EL (cell line): ENCODE measurements around the gene IDE.
A peak's percentile ranks its signal among the peaks of the same experiment; 100 is the strongest.
"Not testable (repeated sequence)": the region's sequence is repeated elsewhere in the genome, so short reads cannot be mapped to it uniquely, and the experiment has no call there.

ENCODE experiments used
- DNase-seq: peaks from one replicate; pipeline ENCODE4 v3.0.0-alpha.2; 2016

The IDE gene

DNA sequence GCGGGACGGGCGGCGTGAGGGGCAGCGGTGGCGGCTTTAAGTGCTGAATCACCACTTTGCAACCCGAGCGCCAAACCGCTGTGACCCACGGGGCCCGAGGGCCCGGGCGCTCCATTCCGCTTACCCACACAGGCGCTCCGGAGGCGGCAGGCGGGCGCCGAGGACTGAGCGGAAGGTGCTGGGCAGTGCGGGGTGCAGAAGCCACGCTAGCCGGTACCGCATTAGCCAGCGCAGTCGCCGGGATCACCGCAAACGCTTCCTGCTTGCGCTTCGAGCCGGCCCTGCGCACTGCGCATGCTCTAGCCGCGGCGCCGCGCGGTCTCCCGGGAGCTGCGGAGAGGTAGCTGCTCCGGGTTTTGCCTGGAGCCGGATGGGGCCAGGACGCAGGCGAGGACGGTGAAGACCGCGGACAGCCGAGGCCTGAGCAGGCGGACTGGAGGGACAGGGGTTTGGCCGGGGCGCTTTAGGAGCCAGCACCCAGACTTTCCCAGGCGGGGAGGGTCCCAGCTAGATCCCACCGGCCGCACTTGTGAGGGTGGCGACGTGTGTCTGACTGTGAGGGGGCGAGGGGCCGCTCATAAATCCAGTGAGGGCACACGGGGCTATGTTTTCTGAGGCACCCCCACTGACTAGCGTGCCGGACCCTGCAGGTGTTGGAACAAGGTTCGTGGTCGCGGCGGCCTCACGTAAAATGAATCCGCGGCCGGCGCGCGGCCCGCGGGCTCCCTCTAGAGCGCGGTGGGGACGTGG lies at the start of gene IDE:
Gene IDE, minus strand, starts transcription at position 296 of the 750 bp plus-strand sequence. Its CDS starts 74 bp downstream, at position 222.
- peak; percentile 91 for DNase-seq

DNA sequence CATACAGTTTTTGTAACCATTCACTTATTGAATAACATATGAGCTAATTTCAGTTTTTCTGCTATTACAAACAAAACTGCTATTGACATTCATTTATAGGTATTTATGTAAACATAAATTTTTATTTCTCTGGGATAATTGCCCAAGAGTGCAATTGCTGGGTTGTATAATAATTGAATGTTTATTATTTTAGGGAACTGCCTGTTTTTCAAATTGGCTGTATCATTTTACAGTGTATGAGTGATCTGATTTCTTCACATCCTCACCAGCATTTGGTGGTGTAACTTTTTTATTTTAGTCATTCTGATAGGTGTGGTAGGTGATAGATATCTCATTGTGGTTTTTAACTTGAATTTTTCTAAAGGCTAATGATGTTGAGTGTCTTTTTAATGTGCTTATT lies 45.5 kb upstream of the IDE start:
- DNase-seq, result no peak

DNA sequence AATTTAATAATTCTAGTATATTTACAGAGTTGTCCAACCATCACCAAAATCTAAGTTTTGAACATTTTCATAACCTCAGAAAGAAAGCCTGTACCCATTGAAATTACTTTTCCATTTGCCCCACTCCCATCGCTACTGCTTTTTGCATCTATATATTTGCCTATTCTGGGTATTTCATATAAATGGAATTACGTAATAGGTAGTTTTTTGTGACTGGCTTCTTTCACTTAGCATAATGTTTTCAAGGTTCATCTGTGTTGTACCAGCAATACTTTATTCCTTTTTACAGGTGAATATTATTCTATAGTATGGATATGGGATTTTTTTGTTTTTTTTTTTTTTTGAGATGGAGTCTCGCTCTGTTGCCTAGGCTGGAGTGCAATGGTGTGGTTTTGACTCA lies 41.6 kb upstream of the IDE start:
- DNase-seq, result no peak

DNA sequence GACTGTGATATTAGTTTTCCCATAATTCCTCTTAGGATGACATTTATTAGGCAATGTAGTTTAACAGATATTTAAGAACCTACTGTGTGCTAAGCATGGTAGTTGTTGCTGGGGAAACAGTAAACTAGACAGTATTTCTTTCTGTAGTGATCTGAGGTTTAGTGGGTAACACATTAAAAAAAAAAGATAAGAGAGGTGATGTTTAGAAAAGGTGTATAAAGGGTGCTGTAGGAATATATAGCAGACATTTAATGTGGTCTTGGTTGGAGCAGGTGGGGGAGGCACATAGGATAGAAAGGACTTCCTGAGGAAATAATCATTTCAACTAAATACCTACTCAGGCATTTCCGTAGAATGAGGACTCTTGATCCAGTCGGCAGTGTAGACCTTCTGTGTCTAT lies 30.9 kb upstream of the IDE start:
- no peak for DNase-seq

DNA sequence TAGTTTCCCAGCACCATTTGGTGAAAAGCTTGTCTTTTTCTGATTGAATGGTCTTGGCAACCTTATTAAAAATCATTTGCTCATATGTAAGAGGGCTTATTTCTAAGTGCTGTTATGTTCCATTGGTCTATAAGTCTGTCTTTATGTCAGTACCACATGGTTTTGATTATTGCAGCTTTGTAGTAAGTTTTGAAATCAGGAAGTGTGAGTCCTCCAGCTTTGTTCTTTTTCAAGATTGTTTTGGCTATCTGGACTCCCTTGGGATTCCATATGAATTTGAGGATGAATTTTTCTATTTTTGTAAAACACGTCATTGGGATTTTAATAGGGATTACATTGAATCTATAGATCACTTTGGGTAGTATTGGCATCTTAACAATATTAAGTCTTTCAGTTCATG lies 24.4 kb upstream of the IDE start:
- DNase-seq, result no peak

DNA sequence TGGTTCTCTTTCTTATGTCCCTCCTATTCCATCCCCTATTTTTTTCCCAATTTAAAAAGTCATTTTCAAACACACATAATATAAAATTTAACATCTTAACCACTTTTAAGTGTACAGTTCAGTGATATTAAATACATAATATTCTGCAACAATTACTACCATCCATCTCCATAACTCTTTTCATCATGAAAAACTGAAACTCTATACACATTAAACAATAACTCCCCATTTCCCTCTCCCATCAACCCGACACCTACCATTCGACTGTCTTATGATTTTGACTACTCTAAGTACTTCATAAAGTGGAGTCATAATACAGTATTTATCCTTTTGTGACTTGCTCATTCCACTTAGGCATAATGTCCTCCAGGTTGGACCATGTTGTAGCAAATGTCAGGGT lies 21.6 kb upstream of the IDE start:
- DNase-seq, result no peak

DNA sequence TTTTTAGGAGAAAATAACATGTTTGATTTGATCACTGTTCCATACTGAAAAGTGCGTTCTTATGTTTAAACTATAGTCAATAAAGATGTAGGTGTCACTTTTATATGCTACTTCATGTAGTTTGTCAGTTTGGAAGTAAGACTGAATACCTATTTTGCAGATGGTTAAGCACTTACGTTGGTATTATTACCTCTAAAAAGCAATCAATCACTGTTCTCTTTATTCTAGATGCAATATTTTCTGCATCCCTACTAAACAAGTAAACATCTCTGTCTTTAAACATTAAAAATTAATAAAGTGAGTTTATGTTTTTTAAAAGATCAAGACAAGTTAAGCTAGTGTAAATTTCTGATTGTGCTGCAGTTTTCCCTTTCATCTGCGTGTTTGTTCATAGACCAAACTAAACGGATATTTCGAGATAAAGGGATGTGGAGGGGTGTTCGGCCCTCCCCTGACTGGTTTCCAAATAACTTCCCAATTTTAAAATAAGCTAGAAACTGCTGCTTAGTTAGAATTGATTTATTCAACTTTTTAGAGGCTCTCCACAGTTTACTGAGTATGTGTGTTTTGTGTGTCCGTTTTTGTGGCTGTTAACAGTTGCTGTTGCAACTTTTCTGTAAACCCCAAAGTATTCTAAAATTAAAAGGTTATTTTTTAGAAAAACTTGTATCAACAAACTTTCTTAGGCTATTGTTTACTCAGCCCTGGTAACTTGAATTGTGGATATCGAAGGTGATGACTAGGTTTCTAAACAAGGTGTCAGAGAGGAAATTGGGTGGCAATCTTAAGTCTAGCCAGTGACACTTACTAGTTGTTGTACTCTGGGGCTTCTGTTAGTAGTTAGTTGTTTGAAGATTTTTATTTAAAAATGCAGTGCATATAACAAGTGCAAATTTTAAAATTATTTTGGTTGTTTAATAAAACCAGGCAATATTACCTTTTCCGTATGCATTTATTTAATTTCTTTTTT lies 20.0 kb upstream of the IDE start:
- no peak for DNase-seq

DNA sequence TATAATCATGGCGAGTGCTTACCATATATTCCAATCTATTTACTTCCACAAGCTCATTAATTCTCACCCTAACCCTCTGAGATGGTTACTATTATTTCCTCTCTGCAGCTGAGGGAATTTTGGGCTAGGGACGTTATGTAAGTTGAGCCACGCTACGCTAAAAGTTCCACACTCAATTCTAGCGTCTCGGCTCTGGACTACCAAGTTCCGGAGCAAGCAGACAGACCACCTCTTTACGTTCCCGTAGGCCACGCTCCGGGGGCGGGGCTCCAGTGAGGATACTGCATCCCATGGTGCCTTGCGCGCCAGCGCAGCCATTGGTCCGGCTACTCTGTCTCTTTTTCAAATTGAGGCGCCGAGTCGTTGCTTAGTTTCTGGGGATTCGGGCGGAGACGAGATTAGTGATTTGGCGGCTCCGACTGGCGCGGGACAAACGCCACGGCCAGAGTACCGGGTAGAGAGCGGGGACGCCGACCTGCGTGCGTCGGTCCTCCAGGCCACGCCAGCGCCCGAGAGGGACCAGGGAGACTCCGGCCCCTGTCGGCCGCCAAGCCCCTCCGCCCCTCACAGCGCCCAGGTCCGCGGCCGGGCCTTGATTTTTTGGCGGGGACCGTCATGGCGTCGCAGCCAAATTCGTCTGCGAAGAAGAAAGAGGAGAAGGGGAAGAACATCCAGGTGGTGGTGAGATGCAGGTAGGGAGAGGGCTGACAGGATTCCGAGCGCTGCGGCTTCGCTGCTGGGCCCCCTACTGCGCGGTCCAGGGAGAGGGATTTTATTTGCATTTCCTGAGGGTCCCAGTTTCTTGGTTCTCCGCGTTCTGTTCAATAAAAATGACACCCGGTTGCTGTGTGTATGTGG lies 19.1 kb upstream of the IDE start, which contains the start of gene KIF11:
Gene KIF11, plus strand, starts transcription at position 370 of the 858 bp plus-strand sequence. Its CDS starts 246 bp downstream, at position 616.
- DNase-seq, result peak; percentile 98

DNA sequence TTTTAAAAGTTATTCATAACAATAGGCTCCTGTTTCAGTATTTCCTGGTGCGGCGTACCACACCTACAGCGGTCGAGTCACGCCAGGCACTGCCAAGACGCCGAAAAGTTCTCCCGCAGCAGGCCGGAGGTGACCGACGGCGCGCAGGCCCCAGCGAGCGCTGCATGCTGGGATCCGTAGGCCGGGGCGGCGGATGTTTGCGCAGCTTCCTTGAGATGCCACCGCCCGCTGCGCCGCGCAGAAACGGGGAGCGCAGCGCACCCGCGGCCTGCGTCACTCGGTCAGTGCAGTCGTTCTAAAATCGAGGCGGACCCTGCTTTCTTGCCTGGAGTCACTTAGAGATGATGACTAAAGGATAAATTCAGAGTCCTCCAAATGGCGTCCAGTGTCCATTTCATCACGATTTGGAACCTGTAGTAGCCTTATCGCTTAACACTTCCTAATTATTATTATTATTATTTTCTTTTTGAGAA lies 17.7 kb upstream of the IDE start:
- peak; percentile 91 for DNase-seq

DNA sequence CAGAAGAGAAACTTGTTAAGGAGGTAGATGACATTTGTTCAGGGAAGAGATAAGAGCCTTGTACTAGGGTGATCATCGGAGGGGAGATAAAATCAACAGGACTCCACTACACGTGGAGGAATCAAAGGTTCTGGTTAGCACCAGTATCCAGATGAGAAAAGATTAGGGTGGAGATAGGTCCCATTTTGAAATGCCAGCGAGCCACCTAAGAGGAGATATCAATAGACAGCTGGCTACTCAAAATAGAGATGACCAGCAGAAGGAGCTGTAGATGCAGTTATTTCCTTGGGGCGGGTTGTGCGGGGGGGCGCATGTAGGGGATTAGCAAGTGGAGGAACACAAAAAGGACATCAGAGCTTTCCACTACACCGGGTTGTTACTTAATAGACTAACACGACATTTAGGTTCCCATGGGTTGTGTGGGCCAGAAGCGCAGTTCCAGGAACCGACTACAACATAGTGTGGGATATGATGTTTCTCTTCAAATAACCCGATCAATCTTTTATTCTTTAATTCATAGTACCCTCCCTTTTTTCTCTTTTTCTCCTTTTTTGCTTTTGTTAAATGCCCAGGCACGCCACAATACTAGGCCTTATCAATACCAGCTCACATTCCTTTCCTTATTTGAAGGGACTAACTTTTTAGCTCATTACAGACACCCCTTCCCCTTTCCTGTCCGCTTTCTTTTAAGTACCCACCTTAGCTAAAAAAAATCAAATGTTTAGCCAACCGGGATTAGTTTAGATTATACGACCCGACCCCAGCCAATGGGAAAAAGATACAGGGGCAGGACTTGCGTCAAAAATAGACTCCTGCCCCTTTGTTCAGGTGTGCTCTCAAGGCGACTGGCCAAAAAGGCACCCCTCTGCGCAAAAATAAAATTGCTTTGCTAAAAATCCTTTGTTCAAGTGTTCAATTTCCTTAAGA lies 17.0 kb upstream of the IDE start:
- peak; percentile 66 for DNase-seq

DNA sequence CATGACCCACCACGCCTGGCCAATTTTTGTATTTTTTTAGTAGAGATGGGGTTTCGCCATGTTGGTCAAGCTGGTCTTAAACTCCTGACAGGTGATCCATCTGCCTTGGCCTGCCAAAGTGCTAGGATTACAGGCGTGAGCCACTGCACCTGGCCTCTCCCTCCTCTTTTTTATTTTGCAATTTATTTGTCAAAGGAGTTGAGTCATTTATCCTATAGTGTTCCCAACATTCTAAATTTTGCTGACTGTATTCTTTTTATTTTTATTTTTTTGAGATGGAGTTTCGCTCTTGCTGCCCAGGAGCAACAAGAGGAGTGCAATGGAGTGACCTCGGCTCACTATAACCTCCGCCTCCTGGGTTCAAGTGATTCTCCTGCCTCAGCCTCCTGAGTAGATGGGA lies 8.5 kb upstream of the IDE start:
- not testable (repeated sequence) for DNase-seq

DNA sequence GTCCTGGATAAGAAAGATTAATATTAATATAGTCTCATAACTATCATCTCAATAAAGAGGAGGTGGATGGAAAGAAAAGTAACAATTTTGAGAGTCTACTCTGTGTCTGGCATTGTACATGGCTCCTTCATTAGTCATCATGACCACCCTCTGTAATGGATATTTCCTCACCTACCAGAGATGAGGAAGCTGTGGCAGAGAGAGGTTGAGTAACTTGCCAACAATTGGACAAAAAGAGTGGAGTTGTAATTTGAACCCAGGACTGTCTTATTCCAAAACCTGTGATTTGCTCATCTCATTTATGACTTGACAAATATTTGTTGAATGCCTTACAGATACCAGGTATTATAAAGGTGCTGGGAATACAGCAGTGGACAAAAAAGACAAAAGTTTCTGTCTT lies 2.1 kb upstream of the IDE start:
- peak; percentile 68 for DNase-seq

DNA sequence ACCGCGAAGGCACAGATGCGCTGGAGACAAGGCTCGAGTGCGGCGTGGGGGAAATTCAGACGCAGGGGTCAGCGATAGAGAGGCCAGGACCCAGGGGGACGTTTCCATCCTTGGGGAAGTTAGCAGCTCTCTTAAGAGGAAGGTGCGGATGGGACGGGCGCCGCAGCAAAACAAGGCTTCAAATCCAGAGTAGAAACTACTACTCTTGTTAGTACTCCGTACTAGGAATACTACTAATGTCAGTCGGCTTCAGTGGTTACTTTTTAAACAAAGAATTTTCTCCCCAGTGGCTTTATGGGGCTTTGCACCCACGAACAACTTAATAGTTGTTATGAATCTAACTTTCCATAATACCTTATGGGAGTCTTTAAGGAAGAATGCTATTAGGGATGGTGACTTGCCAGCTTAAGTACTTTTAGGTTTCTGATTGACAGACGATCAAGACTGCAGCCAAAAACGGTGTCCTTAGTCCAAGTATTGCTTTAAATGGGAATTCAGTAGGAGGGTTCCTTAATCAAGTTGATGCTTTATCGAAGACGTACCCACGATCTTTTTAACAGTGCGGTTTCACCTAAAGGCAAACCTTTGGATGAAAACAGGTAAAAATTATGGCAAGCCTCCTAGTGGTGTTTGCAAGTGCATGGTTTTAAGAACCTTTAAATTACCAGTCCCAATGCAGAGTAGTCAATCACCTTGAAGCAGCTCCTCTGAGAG lies 812 bp upstream of the IDE start:
- DNase-seq, result no peak

DNA sequence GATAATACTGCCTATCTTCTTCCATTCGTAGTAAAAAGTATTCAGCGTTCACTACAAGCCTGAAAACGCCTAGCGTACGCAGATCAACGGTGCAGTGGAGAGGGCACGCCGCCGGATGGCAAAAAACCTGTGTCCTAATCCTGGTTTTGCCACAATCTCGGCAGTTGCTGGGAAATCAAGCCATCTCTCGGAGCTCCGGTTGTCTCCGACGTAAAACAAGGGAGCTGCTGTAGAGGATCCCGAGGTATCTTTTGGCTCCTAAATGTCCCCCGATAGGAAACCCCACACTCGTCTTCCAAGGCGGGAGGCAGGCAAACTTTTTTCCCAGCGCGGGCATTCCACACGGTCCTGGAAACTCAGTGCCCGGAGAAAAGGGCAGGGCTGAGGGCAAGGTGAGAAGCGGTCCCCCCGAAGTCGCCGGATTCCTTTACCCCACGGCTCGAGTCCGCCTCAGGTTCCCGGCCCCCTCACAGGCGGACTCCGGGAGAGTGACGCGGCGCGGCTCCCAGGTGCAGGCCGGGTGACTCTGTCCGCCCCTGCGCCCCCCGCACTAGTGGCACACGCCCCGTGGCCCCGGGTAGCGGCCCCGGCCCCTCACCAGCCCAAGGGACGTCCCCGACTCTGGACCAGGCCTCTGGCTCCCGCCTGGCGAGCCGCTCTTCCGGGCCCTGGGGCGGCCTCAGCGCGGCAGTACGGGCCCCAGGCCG lies 649 bp downstream of the IDE start:
- DNase-seq, result peak; percentile 57

DNA sequence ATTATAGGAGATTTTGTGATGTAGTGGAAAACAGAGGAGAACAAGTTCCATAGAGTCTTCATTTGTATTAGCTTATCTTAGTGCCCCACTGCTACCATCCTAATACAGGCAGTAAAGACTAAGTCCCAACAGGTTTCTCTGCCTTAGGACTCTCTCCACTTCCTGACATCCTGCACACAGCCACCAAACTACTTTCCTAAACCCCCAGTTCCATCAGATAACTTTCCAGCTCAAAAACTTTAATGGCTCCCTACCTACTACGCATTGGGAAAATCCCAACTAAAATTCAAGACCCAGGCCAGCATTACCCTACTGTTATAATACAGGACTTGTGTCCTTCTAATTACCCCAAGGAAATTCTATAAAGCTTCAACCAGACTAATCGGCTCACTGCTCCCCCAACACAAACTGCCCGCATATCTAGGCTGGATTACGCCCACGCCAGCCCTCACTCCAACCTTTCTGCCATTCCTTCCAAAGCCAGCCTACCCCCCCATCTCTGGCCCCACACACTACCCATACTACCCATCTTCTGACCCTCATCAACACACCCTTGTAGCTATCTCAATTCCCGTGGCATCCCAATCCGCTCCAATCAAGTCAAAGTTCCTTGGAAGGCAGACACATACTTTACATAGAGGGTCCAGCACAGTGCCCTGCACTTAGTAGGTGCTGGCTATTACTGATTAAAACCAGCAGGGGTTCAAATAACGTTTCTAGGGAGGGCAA lies 1.4 kb downstream of the IDE start:
- no peak for DNase-seq

DNA sequence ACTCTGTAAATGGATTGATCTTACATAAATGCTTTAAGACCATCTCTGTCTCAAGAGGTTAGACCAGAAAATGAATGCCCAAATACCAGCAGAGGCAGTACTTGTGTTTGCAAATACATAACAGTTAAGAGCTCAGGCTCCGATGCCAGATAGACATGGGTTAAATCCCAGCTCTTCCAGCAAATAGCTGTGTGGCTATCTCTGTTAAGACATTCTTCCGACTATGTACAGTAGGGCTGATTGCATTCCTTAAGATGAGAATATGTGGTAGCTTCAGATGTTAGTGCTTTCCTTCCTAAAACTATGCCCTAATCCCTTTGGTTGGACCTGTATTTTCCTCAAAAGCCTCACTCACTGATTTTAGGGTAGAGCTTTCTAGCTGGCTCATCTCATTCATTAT lies 2.2 kb downstream of the IDE start:
- DNase-seq, result peak; percentile 32

DNA sequence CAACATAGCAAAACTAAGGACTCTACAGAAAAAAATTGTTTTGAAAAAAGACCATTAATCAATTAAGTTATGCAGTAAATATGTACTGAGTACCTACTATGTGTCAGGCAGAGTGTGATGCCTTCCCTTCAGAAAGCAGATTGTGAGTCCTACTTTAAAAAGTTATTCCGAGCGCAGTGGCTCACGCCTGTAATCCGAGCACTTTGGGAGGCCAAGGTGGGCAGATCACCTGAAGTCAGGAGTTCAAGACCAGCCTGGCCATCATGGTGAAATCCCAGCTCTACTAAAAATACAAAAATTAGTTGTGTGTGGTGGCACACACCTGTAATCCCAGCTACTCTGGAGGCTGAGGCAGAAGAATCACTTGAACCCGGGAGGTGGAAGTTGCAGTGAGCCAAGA lies 4.2 kb downstream of the IDE start:
- not testable (repeated sequence) for DNase-seq

DNA sequence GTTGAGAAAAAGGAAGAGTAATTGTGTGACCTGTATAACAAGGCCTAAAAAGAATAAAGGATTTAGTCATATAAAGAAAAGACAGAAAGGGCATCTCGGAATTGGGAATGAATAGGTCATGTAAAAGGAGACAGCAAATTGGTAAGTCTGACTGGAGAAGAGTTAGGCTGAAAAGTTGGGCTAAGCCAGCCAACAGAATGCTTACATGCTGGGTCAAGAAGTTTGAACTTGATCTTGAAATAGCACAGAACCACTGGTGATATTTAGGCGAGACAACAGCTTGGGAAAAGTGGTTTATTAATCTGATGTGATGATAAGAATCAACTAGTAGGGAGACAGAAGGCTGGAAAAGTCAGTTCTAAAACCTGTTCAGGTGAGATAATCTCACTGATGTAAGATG lies 4.8 kb downstream of the IDE start:
- DNase-seq, result no peak

DNA sequence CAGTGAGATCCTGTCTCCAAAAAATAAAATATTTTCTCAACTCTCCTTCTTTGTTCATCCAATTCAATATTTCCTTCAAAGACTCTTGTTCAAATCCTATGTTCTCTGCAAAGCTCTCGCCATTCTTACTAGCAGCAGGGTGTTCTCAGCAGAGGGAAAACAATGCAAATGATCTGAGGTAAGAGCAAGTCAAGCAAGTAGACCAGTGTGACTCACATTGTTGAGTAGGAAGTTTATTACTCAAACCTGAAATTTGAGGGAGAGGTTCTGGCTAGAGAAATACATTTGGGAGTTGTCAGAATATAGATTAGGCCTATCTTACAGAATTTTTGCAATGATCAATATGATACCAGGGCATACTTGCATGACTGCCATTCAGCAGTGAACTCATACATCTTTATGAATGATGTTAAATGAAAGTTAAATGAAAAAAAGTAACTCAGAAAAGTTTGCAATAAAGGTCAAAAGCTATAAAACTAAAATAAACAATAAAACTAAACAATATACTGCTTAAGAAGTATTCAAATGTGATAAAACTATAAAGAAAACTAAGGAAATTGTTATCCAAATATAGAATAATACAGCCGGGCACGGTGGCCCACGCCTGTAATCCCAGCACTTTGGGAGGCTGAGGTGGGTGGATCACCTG lies 5.8 kb downstream of the IDE start:
- peak; percentile 48 for DNase-seq
